GM13977 (cell line): ENCODE measurements around the gene CUBN.

Experiments
- DNase-seq: peaks from one replicate; pipeline ENCODE4 v3.0.0; 2012; ENCODE audit warnings: low spot score
- CTCF ChIP-seq: IDR thresholded peaks from 2 replicates; pipeline ENCODE4 v1.5.1; 2012; ENCODE audit warnings: mild to moderate bottlenecking, control low read depth; ENCODE audit not compliant: insufficient read depth; ENCODE audit errors: extremely low read depth, missing control alignments
- in situ Hi-C: fragments of 300-500 bp; cut with MboI; formaldehyde crosslinking; loops from one replicate; pipeline ENCODE4 v1.12.0; 2022; ENCODE audit warnings: low sequenced_read_pairs, low pct_unique_long_range_greater_than_20kb, mixed read lengths, inconsistent platforms; ENCODE audit not compliant: unreplicated experiment

CUBN gene

GRCh38 chr10:17053061-17053460, 76.5 kb downstream of the CUBN start:
- TF ChIP-seq CTCF, result no peak
- in situ Hi-C loops, result no loop called here
- no peak for DNase-seq

GRCh38 chr10:17051851-17052250, 77.8 kb downstream of the CUBN start:
- no peak for DNase-seq
- in situ Hi-C loops, result no loop called here
- no peak for TF ChIP-seq CTCF

GRCh38 chr10:17049195-17049594, 80.4 kb downstream of the CUBN start:
- TF ChIP-seq CTCF, result no peak
- in situ Hi-C loops, result no loop called here
- DNase-seq, result no peak

GRCh38 chr10:17047908-17048307, 81.7 kb downstream of the CUBN start:
- in situ Hi-C loops, result no loop called here
- no peak for TF ChIP-seq CTCF
- DNase-seq, result no peak

- DNase-seq, result no peak
Observed at GRCh38 chr10:17046989-17047388, 82.6 kb downstream of the CUBN start.

GRCh38 chr10:17043586-17043985, 86.0 kb downstream of the CUBN start:
- in situ Hi-C loops, result no loop called here
- no peak for TF ChIP-seq CTCF
- no peak for DNase-seq

More at GRCh38 chr10:17046989-17047388, 82.6 kb downstream of the CUBN start:
- in situ Hi-C loops, result no loop called here
- no peak for TF ChIP-seq CTCF
